ENCODE data around the gene BEST1.

Gene BEST1

GRCh38 chr11:61914471-61915171, 35.5 kb upstream of the BEST1 start:
- FAIRE-seq (no peak), DNase-seq (ENCODE audit: insufficient read length, low spot score) (no peak)

- FAIRE-seq, result no peak
Measured at GRCh38 chr11:61916737-61917333, 33.3 kb upstream of the BEST1 start.

GRCh38 chr11:61917334-61918109, 32.6 kb upstream of the BEST1 start, which contains the start of gene RAB3IL1:
Gene RAB3IL1, minus strand, starts transcription at chr11:61917566. Its CDS starts 199 bp downstream, at chr11:61917367.
- DNase-seq (ENCODE audit: insufficient read length, low spot score) (peak; percentile 52), FAIRE-seq (no peak)

More at GRCh38 chr11:61916737-61917333, 33.3 kb upstream of the BEST1 start:
- no peak for DNase-seq (ENCODE audit: insufficient read length, low spot score)

- no peak for DNase-seq (ENCODE audit: insufficient read length, low spot score)
- no peak for FAIRE-seq
Measured at GRCh38 chr11:61918251-61918937, 31.8 kb upstream of the BEST1 start.

GRCh38 chr11:61918938-61919704, 31.0 kb upstream of the BEST1 start:
- no peak for FAIRE-seq
- DNase-seq (ENCODE audit: insufficient read length, low spot score), result no peak

GRCh38 chr11:61919705-61920631, 30.2 kb upstream of the BEST1 start:
- no peak for FAIRE-seq
- no peak for DNase-seq (ENCODE audit: insufficient read length, low spot score)

- DNase-seq (ENCODE audit: insufficient read length, low spot score) (no peak), FAIRE-seq (no peak)
Measured at GRCh38 chr11:61921446-61921845, 28.7 kb upstream of the BEST1 start.

GRCh38 chr11:61922539-61922938, 27.6 kb upstream of the BEST1 start:
- FAIRE-seq, result no peak
- no peak for DNase-seq (ENCODE audit: insufficient read length, low spot score)

GRCh38 chr11:61923166-61924063, 26.7 kb upstream of the BEST1 start:
- FAIRE-seq (no peak), DNase-seq (ENCODE audit: insufficient read length, low spot score) (no peak)

GRCh38 chr11:61924064-61924455, 26.1 kb upstream of the BEST1 start:
- FAIRE-seq, result no peak
- no peak for DNase-seq (ENCODE audit: insufficient read length, low spot score)

- DNase-seq (ENCODE audit: insufficient read length, low spot score) (no peak), FAIRE-seq (no peak)
Measured at GRCh38 chr11:61925736-61926135, 24.4 kb upstream of the BEST1 start.

GRCh38 chr11:61926235-61926634, 23.9 kb upstream of the BEST1 start:
- DNase-seq (ENCODE audit: insufficient read length, low spot score), result no peak
- FAIRE-seq, result no peak

GRCh38 chr11:61927501-61927900, 22.6 kb upstream of the BEST1 start:
- FAIRE-seq (no peak), DNase-seq (ENCODE audit: insufficient read length, low spot score) (no peak)

- DNase-seq (ENCODE audit: insufficient read length, low spot score) (no peak), FAIRE-seq (no peak)
Measured at GRCh38 chr11:61928606-61929005, 21.5 kb upstream of the BEST1 start.

GRCh38 chr11:61930933-61931332, 19.2 kb upstream of the BEST1 start:
- FAIRE-seq, result no peak
- no peak for DNase-seq (ENCODE audit: insufficient read length, low spot score)

- no peak for DNase-seq (ENCODE audit: insufficient read length, low spot score)
- no peak for FAIRE-seq
Measured at GRCh38 chr11:61935861-61936260, 14.3 kb upstream of the BEST1 start.

GRCh38 chr11:61940466-61940865, 9.7 kb upstream of the BEST1 start:
- DNase-seq (ENCODE audit: insufficient read length, low spot score) (no peak), FAIRE-seq (no peak)

GRCh38 chr11:61945191-61945590, 5.0 kb upstream of the BEST1 start:
- DNase-seq (ENCODE audit: insufficient read length, low spot score) (no peak), FAIRE-seq (no peak)
